NCI-H1048 (cell line): ENCODE results near the gene KIF13A.
"Not testable (repeated sequence)": the region's sequence is repeated elsewhere in the genome, so short reads cannot be mapped to it uniquely, and the experiment has no call there.

ENCODE experiments used
- DNase-seq: peaks from one replicate; lab custom pipeline; 2025; lab: John Stamatoyannopoulos, UW

Gene KIF13A

DNA sequence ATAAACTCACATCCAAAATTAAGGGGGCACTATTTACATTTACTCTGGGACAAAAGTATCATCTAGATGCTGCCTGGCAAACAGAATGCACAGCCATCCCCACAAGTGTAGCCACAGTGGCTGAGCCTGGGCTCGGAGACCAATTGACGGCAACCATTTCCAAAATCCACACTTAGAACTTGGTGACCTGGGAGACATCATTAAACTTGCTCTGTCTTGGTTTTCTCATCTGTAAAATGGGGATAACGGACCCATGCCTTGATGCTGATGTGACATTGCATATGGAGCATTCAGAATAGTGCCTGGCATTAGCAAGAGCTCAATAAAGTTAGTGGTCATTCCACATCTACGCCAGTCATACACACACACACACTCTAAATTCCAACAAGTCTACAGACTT is 140.7 kb downstream of the KIF13A start:
- DNase-seq, result no peak

DNA sequence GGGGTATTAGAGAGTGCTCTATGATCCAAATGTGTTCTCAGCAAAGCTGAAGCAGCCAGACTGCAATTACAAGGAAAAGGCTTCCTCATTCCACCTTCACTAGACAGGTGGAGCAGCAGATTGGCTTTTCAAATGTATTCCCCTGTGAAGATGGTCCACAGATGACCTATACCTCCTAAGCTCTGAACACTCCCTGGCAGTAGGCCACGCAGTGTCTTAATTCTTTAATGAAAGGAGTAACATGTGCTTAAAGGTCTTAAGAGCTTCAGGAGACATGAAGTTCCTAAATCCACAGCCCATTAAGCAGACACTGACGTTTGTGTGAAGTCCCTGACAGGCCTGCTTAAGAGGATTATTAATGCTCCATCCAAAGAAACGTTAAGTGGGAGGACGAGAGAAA is 141.8 kb downstream of the KIF13A start:
- DNase-seq, result no peak

DNA sequence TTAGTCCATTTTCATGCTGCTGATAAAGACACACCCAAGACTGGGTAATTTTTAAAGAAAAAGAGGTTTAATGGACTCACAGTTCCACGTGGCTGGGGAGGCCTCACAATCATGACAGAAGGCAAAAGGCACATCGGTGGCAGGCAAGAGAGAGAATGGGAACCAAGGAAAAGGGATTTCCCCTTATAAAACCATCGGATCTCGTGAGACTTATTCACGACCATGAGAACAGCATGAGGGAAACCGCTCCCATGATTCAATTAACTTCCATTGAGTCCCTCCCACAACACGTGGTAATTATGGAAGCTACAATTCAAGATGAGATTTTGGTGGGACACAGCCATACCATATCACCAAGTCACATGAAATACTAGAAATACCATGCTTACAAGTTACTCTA is 142.5 kb downstream of the KIF13A start:
- not testable (repeated sequence) for DNase-seq

DNA sequence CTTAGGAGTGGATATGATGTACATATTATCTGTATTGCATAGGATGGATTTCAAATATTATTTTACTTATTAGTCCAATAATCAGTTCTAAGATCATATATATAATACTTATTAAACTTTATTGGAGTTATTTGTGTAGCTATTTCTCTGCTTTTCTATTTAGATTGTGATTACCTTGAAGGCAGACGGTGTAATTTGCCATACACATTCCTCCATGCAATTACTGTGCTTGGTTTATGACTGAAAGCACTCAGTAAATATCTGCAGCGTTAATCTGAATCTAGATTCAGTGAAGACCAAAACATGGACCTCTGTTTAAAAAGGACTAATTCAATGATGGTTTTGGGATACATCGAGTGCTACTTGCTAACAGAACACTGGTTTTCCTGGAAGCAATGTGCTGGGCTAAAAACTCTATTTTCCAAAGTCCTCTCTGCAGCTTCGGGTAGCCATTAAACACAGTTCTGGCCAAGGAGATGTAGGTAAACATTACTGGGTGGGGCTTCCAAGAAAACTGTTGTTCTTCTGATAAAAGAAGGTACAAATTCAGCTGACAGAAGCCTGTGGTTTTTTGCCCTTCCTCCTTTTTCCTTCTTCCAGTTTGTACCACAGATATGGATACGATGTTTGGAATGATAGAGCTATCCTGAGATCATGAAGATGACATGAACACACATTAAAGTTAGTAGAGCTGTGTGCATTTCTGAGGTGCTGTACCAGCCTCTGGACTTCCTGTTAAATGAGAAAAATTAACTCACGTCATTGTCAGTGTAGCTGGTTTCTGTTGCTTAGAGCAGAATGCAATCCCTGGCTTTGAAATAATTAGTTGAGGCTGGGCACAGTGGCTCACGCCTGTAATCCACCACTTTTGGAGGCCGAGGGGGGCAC is 144.3 kb downstream of the KIF13A start:
- no peak for DNase-seq

DNA sequence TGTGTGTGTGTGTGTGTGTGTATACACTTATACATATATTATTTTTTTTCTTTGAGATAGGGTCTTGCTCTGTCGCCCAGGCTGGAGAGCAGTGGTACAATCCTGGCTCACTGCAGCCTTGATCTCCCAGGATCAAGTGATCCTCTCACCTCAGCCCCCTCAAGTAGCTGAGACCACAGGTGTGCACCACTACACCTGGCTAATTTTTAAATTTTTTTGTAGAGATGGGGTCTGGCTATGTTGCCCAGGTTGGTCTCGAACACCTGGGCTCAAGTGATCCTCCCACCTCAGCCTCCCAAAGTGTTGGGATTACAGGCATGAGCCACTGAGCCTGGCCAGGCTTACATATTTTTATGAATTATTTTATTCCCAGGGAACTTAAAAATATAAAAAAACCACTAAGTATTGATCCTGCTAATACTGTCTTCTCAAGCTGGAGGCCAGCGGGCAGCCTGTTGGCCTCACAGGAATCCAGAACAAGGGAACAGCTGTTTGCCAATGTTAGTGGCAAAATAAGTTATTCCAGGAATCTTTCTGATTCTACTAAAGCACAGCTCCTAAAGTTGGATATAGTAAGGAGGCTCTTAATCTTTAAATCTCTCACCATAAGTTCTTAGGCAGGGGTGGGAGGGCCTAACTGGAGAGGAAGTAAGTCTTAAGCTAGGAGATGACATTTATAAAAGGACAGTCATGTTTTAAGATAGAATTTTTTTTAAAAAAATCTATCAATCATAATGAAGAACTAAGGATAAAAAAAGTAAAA is 145.2 kb downstream of the KIF13A start:
- no peak for DNase-seq

DNA sequence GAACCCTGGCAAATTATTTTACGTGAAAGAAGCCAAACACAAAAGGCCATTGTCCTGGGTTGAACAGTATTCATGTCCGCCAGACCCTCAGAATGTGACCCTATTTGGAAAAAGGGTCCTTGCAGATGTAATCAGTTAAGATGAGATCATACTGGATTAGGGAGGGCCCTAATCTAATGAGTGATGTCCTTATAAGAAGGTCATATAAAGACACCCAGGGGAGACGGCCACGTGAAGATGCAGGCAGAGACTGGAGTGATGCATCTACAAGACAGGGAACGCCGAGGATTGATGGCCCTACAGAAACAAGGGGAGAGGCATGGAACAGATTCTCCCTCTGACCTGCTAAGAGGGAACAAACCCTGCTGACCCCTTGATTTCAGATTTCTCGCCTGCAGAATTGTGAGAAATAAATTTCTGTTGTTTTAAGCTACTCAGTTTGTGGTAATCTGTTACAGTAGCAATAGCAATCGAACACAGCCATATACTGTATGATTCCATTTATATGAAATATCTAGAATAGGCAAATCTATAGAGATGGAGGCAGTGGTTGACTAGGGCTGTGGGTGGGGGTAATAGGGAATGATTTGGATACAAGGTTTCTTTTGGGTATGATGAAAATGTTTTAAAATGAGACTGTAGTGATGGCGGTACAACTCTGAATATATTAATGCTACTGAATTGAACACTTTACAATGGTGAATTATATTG is 147.8 kb downstream of the KIF13A start:
- DNase-seq, result no peak

DNA sequence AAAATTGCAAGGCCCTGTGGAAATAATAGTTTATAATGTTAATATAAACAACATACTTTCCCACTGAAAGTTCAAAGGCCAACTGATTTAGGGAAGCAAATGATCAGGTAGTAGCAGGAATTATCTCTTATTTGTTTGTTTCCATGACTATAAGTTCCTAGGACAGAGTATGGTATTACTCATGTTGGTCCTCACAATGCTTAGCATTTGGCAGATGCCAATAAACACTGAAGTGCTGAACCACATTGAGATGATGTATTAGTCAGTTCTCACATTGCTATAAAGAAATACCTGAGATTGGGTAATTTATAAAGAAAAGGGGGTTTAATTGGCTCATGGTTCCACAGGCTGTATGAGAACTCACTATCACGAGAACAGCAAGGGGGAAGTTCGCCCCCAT is 151.1 kb downstream of the KIF13A start:
- no peak for DNase-seq

DNA sequence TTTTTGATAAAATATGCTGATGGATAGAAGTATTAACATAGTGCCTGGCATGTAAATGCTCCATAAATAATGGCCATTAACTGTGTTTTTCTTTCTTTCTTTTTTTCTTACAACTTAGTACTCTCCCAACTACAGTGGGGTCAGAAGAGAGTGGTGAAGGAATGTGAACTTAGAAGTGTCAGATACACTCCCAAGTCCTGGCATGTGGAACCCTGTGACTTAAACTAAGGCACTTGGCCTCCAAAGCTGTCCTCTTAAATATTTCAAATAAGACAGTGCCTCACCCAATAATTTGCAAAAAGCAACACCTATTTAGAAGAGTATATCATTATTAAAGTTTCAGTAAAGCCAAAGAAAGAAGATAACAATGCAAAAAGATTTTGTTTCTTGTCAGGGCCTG is 151.7 kb downstream of the KIF13A start:
- no peak for DNase-seq

DNA sequence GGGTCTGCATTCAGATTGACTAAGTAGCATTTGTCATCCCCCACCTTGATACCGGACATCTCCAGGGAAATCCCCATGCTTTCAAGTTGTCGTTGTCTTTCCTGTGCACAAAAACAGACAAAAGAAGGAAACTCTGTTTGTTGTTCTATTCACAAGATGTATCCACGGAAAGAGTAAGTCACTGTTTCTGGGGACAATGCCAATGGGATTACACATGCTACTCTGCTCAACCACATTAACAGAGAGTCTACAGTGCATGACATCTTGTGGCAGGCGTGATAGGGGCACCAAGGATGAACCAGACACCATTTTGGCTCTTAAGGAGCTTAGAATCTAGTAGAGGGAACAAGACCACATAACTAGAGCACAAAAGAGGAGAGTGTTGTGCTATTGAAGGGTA is 156.3 kb downstream of the KIF13A start:
- no peak for DNase-seq

DNA sequence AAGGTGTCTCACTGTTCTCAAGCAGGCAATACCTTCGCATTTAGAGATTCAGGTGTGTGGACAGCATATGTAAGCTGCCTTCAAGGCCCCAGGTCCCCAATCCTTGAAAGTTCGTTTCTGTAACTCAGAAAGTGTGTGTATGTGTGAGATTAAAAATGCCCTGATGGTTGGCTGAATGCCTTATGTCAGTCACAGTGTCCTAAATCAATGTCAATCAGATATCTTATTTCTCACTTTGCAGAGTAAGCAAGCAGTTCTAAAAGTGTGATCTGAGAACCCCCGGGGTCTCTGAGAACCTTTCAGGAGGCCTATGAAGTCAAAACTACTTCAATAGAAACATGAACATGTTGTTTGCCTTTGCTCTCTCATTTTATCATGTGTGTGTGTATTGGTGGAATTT is 157.5 kb downstream of the KIF13A start:
- no peak for DNase-seq

DNA sequence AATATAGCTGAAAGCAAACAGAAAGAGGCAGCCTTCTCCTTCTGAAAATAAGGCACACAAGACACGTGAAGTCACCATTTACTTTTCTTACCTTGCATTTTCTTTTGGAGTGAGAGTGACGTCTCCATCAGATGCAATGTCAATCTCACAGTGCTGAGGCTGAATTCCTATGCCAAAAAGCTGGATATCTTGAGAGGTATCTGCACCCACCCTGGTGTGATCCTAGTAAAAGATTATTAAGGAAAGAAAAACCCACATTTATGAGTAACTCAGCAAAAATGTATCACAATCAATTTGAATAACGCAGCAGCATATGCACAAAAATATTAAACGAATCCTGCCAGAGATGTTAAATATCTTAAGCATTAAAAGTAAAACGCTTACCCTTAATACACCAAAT is 159.3 kb downstream of the KIF13A start:
- no peak for DNase-seq

DNA sequence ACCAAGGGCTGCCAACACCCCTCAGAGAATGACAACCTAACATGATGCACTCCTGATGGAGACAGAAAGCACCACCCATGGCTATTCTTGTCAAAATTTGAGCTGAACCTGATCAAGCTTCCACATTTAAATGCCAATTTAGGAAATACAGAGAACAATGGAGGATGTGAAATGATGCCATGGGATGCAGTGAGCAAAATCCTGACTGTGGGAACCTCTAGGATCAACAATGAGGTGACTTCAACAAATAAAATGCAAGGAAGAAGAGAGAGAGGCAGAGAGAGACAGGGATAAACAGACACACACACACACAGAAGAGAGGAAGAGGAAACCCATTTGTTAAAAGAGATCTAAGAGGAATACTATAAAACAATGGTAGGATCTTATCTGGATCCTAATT is 161.1 kb downstream of the KIF13A start:
- DNase-seq, result no peak

DNA sequence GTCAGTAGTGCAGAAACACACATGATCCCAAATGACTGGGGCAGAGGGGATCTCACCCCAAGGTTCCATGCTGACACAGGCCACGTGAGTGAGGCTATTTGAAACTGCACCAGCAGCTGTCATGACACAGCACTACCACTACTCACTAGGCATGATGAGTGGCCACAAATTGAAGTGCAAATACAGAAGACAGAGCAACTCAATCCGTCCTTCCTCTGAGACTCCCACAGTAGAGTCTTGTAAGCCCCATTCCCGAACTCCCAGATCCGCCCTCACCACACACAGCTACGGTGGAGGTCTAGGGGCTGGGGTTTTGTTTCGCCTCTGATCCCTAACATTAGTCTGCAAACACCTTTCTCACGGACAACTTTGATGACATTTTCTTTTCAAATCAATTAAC is 167.4 kb downstream of the KIF13A start:
- no peak for DNase-seq

DNA sequence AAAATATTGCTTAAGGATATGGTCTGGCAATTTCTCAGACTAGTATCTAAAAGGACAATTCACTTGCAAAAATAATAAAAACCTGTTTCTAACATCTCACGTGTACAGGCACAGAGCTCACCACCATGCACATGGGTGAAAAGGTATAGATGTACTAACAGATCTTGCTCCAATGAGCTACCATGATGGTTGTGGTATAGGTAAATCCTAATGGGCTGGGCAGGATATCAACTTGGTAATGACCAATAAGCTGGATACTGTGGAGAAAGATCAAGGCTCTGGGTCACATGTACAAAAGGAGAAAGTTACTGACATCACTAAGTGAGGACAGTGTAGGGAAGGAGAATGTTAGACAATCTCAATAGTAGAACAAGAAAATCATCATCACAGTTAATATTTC is 169.7 kb downstream of the KIF13A start:
- no peak for DNase-seq

DNA sequence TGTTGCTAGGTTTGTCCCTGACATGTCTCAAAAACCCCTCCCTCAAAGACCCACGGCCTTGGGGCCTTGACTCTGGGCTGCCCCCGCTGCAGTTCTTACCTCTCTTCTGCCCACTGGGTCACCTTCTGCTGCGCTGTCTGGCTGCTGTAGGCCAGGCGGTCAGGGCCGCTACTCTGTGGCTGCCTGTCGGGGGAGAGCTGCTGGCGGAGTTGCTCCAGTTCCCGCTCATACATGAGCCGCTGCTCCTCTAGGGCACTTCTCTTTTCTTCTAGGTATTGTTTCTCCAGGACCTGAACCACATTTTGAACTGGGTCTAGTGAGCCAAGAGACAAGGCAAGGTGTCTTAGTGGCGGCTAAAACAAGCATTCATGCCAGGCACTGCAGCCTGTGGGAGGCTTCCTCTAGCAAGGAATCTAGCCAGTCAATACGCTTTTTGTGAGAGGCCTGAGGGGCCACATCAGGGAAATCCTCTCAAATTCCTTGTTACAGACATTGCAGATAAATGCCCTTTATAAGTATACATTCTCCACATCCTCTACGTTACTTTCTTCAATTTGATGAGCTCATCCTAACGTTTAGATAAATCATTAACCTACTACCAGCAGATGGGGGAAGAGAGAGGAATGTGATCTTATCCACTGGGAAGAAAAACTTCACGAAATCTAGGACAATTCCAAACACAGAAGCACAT is 170.4 kb downstream of the KIF13A start:
- DNase-seq, result no peak

DNA sequence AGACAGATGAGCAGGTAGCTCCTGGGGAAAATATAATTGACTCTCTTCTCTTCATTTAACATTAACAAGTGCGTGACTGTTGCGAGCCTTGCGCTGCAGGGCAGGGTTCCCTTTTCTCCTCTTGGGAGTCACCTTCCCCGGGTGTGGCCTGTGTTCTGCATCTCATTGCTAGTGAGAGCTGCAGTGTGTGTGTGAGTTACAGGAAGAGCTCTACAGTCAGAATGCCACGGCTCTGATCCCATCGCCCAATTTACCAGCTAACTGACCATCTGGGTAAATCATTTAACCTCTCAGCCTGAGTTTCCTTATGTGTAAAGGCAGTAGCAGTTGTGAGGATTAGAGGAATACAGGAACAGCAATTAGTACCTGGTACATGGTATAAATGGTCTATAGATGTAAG is 173.9 kb downstream of the KIF13A start:
- DNase-seq, result no peak

DNA sequence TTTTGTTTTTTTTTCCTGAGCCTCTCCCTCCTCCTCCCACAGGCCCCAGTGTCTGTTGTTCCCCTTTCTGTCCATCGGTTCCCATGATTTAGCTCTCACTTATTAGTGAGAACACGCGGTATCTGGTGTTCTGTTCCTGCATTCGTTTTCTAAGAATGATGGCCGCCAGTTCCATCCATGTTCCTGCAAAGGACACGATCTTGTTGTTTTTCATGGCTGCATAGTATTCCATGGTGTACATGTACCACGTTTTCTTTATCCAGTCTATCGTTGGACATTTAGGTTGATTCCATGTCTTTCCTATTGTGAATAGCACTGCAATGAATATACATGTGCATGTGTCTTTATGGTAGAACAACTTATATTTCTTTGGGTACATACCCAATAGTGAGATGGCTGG is 175.1 kb downstream of the KIF13A start:
- no peak for DNase-seq

DNA sequence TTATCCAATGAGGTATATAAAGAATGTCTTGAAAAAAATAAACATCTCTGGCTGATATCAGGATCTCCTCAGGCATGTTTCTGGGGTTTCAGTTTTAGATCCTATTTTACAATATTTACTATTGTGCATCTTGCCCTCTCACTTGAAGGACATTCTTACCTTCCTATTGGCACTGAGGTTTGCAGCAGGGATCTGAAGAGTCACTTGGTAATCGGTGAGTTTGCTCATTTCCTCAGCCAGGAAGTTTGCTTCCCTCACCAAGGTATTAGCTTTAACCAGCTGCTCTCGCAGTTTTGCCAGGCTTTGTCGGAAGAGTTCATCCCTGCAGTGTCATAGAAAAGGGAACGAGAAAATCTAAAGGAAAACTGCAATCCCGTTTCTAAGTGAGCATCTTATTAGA is 178.8 kb downstream of the KIF13A start:
- no peak for DNase-seq

DNA sequence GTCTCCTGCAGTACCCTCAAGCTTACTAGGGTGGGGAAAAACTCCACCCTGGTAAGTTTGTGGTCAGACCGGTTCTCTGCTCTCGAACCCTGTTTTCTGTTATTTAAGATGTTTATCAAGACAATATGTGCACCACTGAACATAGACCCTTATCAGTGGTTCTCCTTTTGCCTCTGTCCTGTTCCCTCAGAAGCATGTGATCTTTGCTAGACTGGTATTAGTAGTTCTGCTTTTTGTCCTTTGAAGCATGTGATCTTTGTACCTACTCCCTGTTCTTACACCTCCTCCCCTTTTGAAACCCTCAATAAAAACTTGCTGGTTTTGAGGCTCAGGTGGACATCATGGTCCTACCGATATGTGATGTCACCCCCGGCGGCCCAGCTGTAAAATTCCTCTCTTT is 180.0 kb downstream of the KIF13A start:
- not testable (repeated sequence) for DNase-seq

DNA sequence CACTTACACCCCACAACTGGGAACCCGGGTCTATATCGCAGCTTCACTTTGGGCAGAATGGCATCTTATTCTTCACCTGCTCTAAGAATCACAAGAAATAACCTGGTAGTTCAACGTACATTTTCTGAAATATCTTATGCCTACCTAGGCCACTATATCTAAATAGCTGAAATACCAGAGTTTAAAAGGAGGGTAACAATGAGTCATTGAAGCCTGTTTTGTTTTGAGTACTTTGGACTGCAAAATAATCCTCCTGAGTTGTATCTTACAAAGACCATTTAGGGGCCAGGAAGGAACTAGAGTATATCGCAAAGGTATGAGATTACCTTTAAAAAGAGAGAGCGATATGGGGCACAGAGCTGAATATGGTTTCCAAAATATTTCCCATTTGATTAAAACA is 184.0 kb downstream of the KIF13A start:
- DNase-seq, result no peak

DNA sequence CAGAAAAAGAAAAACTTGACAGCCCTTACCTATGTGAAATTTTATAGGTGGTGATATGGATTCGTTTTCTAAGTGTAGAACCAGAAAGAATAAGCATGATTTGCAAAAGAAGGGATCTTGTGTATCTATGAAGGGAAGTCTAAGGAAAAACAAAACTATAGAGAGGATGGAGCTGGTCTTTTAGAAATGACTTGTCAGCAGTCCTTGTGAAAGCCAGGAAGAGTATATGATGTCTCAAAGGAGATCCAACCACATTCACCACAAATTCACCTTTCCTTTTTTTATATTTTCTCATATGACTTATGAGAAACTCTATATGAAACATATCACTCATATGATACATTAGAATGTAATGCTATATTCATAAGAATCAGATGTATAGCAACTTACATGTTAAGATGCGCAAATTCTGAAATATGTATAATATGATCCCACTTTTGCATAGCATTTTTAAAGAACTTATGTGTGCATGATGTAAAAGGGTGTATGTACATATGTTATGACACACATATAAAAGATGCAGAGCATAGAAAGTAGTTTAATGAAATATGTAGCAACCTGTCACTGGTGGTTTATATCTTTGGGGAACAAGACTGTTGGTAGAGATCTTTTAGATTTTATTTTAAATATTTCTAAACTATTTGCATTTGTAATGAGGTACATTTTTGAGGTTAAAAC is 188.8 kb downstream of the KIF13A start:
- no peak for DNase-seq

DNA sequence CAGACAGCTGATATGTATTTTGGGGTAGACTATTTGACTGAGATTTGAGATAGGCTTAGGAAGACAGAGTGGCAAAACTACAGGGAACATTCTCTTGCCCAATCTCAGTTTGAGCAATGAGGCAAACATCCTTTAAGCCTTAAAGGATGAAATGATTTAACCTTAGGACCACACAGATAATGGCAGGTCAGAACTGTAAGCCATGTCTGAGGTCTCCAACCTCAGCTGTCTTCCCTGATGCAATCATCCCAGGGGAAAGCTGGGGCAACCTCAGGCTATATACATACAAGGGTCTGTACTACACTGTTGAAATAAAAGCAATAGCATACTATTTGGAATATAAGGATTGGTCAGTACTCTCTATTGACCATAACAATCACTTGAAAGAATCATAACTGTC is 196.9 kb downstream of the KIF13A start:
- DNase-seq, result no peak
